K562 (cell line): ENCODE results near the gene SDC3. TPM values are rescaled to one million over a fixed set of nuclear protein-coding genes. Genes with fewer than 3 reads are reported as not detected.

Experiments
- ARID3A ChIP-seq: IDR thresholded peaks from 2 replicates; pipeline ENCODE4 v1.6.1; 2012; ENCODE audit warnings: low read depth, low read length, improper control_type of control experiment, borderline replicate concordance
- EGR1 ChIP-seq: fragments of 450-650 bp; conservative IDR thresholded peaks from 2 replicates; pipeline ENCODE4 v1.6.1; 2017; ENCODE audit warnings: mild to moderate bottlenecking
- FOXA1 ChIP-seq: fragments of 450-650 bp; IDR thresholded peaks from 2 replicates; pipeline ENCODE4 v1.6.1; 2016; ENCODE audit warnings: mild to moderate bottlenecking, borderline replicate concordance
- HMGN3 ChIP-seq: IDR thresholded peaks from 2 replicates; pipeline ENCODE4 v1.6.1; 2011; ENCODE audit warnings: borderline replicate concordance, low read depth, mild to moderate bottlenecking, mixed read lengths, low read length; ENCODE audit not compliant: insufficient read length; ENCODE audit errors: extremely low read depth
- MXD1 ChIP-seq: fragments of 250-450 bp; sonication (Bioruptor Pico); IDR thresholded peaks from 2 replicates; pipeline ENCODE4 v1.8.0; 2021; ENCODE audit warnings: borderline replicate concordance, mild to moderate bottlenecking, moderate library complexity; ENCODE audit not compliant: poor library complexity, severe bottlenecking
- NFE2L1 ChIP-seq: fragments of 450-650 bp; IDR thresholded peaks from 2 replicates; pipeline ENCODE4 v1.6.1; 2016; ENCODE audit warnings: missing genetic modification characterization, low read depth, mild to moderate bottlenecking, missing compliant biosample characterization, moderate library complexity, borderline replicate concordance
- NR4A1 ChIP-seq, 2 experiments: fragments of 250-450 bp in 1 of 2; fragments of 450-650 bp in 1 of 2; sonication (Bioruptor Pico) in 1 of 2; IDR thresholded peaks; 2 replicates each; pipeline versions ENCODE4 v1.4.0 to v1.6.1; 2016 to 2020; ENCODE audit warnings: mild to moderate bottlenecking in 2 of 2, missing compliant biosample characterization in 1 of 2, missing genetic modification characterization in 1 of 2, moderate library complexity in 1 of 2
- RNF2 ChIP-seq: sonication (generic); IDR thresholded peaks from 2 replicates; pipeline ENCODE4 v1.6.1; 2016
- SAFB2 ChIP-seq: fragments of 200-400 bp; formaldehyde crosslinking; IDR thresholded peaks from 2 replicates; pipeline ENCODE4 v1.6.1; 2018; ENCODE audit warnings: borderline replicate concordance, low read length, low read depth, moderate library complexity; ENCODE audit not compliant: severe bottlenecking
- SIRT6 ChIP-seq: IDR thresholded peaks from one replicate; pipeline ENCODE4 v1.6.1; 2012; ENCODE audit warnings: low read depth, mild to moderate bottlenecking, control low read depth, inconsistent platforms, low read length, moderate library complexity
- TRIM28 ChIP-seq: fragments of 450-650 bp; IDR thresholded peaks from 2 replicates; pipeline ENCODE4 v1.6.1; 2017
- ZNF764 ChIP-seq: fragments of 250-450 bp; sonication (Bioruptor Pico); IDR thresholded peaks from 2 replicates; pipeline ENCODE4 v1.4.0; 2020; ENCODE audit warnings: low read depth, mild to moderate bottlenecking, moderate library complexity
- polyA plus RNA-seq, 8 experiments: library from polyadenylated mRNA; depleted of rRNA in 4 of 8; stranded (reverse) in 5 of 8; unstranded in 3 of 8; fragments of >200 nt; fragmentation: Nextera tagmentation in 2 of 8; fragmentation: Illumina TruSeq in 1 of 8; extraction: Ambion mirVana in 2 of 8; extraction: Trizol in 1 of 8; gene quantifications; 2 replicates each; pipeline versions ENCODE4 v1.2.1 to v1.2.3, GENCODE V29; 2011 to 2014; ENCODE audit warnings: inconsistent platforms in 1 of 8, missing spikeins in 1 of 8
- total RNA-seq, 7 experiments: library from RNA; depleted of rRNA in 6 of 7; stranded (reverse); fragments of >200 nt in 6 of 7; fragmentation: Illumina TruSeq in 2 of 7; extraction: Trizol in 2 of 7; gene quantifications; 2 replicates each; pipeline versions ENCODE4 v1.2.1 to v1.2.3, GENCODE V29; 2011 to 2021; ENCODE audit warnings: low replicate concordance in 1 of 7
- TF ChIP-seq, protein P1 (sequence below): fragments of 200-600 bp; sonication (generic); IDR thresholded peaks from one replicate; pipeline ENCODE4 v1.6.1; 2012; ENCODE audit warnings: mild to moderate bottlenecking, low read depth, low read length, inconsistent platforms

SDC3 gene
- total and polyA plus RNA-seq, 9 of the 15 experiments (the other 6 are each of a cell fraction or from before 2014, with no cell fraction given), result 0.38 to 44.1 (median 12.1) TPM

- TF ChIP-seq MXD1 (CRISPR knock-in tag) (no peak), SAFB2 (no peak), NFE2L1 (tag) (no peak), ZNF764 (CRISPR knock-in tag) (no peak), SIRT6 (no peak), RNF2 (no peak), EGR1 (peak; percentile 99), FOXA1 (no peak), ARID3A (no peak), NR4A1 (CRISPR knock-in tag; IDR thresholded peaks at IDR 0.05) (no peak), NR4A1 (tag; IDR thresholded peaks at IDR 0.05) (no peak), HMGN3 (no peak), TRIM28 (no peak)
- TF ChIP-seq, protein P1, sequence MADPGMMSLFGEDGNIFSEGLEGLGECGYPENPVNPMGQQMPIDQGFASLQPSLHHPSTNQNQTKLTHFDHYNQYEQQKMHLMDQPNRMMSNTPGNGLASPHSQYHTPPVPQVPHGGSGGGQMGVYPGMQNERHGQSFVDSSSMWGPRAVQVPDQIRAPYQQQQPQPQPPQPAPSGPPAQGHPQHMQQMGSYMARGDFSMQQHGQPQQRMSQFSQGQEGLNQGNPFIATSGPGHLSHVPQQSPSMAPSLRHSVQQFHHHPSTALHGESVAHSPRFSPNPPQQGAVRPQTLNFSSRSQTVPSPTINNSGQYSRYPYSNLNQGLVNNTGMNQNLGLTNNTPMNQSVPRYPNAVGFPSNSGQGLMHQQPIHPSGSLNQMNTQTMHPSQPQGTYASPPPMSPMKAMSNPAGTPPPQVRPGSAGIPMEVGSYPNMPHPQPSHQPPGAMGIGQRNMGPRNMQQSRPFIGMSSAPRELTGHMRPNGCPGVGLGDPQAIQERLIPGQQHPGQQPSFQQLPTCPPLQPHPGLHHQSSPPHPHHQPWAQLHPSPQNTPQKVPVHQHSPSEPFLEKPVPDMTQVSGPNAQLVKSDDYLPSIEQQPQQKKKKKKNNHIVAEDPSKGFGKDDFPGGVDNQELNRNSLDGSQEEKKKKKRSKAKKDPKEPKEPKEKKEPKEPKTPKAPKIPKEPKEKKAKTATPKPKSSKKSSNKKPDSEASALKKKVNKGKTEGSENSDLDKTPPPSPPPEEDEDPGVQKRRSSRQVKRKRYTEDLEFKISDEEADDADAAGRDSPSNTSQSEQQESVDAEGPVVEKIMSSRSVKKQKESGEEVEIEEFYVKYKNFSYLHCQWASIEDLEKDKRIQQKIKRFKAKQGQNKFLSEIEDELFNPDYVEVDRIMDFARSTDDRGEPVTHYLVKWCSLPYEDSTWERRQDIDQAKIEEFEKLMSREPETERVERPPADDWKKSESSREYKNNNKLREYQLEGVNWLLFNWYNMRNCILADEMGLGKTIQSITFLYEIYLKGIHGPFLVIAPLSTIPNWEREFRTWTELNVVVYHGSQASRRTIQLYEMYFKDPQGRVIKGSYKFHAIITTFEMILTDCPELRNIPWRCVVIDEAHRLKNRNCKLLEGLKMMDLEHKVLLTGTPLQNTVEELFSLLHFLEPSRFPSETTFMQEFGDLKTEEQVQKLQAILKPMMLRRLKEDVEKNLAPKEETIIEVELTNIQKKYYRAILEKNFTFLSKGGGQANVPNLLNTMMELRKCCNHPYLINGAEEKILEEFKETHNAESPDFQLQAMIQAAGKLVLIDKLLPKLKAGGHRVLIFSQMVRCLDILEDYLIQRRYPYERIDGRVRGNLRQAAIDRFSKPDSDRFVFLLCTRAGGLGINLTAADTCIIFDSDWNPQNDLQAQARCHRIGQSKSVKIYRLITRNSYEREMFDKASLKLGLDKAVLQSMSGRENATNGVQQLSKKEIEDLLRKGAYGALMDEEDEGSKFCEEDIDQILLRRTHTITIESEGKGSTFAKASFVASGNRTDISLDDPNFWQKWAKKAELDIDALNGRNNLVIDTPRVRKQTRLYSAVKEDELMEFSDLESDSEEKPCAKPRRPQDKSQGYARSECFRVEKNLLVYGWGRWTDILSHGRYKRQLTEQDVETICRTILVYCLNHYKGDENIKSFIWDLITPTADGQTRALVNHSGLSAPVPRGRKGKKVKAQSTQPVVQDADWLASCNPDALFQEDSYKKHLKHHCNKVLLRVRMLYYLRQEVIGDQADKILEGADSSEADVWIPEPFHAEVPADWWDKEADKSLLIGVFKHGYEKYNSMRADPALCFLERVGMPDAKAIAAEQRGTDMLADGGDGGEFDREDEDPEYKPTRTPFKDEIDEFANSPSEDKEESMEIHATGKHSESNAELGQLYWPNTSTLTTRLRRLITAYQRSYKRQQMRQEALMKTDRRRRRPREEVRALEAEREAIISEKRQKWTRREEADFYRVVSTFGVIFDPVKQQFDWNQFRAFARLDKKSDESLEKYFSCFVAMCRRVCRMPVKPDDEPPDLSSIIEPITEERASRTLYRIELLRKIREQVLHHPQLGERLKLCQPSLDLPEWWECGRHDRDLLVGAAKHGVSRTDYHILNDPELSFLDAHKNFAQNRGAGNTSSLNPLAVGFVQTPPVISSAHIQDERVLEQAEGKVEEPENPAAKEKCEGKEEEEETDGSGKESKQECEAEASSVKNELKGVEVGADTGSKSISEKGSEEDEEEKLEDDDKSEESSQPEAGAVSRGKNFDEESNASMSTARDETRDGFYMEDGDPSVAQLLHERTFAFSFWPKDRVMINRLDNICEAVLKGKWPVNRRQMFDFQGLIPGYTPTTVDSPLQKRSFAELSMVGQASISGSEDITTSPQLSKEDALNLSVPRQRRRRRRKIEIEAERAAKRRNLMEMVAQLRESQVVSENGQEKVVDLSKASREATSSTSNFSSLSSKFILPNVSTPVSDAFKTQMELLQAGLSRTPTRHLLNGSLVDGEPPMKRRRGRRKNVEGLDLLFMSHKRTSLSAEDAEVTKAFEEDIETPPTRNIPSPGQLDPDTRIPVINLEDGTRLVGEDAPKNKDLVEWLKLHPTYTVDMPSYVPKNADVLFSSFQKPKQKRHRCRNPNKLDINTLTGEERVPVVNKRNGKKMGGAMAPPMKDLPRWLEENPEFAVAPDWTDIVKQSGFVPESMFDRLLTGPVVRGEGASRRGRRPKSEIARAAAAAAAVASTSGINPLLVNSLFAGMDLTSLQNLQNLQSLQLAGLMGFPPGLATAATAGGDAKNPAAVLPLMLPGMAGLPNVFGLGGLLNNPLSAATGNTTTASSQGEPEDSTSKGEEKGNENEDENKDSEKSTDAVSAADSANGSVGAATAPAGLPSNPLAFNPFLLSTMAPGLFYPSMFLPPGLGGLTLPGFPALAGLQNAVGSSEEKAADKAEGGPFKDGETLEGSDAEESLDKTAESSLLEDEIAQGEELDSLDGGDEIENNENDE, result no peak
These were observed 860 bp downstream of the SDC3 start (continued) for GRCh38 chr1:30907481-30908315.
